Neural progenitor cell (in vitro differentiated cells): ENCODE measurements around the gene GSG1L. TPM values are rescaled to one million over a fixed set of nuclear protein-coding genes. Genes with fewer than 3 reads are reported as not detected.

Experiments
- DNase-seq: peaks from one replicate; pipeline ENCODE4 v3.0.0-alpha.2; 2016; ENCODE audit warnings: low spot score
- H2AFZ ChIP-seq: fragments of 200-600 bp; sonication (generic); replicated peaks from 2 replicates; pipeline ENCODE4 v1.6.1; 2016; ENCODE audit warnings: antibody characterized with exemption
- H3F3A ChIP-seq: fragments of 200-600 bp; sonication (generic); 2 replicates; pipeline ENCODE4 v1.6.1; 2016; ENCODE audit warnings: antibody characterized with exemption, low read depth
- H3K27ac ChIP-seq: fragments of 200-600 bp; sonication (generic); 2 replicates; pipeline ENCODE4 v1.5.1; 2016; ENCODE audit warnings: mild to moderate bottlenecking
- H3K27me3 ChIP-seq: fragments of 200-600 bp; sonication (generic); 2 replicates; pipeline ENCODE4 v1.6.1; 2016; ENCODE audit warnings: mild to moderate bottlenecking, moderate library complexity
- H3K36me3 ChIP-seq: fragments of 200-600 bp; sonication (generic); 2 replicates; pipeline ENCODE4 v1.5.1; 2016
- H3K4me1 ChIP-seq: fragments of 200-600 bp; sonication (generic); 2 replicates; pipeline ENCODE4 v1.6.1; 2016; ENCODE audit warnings: mixed run types
- H3K4me2 ChIP-seq: fragments of 200-600 bp; sonication (generic); 2 replicates; pipeline ENCODE4 v1.6.1; 2016
- H3K4me3 ChIP-seq: fragments of 200-600 bp; sonication (generic); 2 replicates; pipeline ENCODE4 v1.5.1; 2016
- H3K79me2 ChIP-seq: fragments of 200-600 bp; sonication (generic); 2 replicates; pipeline ENCODE4 v1.6.1; 2016; ENCODE audit warnings: low read depth
- H3K9ac ChIP-seq: fragments of 200-600 bp; sonication (generic); 2 replicates; pipeline ENCODE4 v1.6.1; 2016
- H3K9me3 ChIP-seq: fragments of 200-600 bp; sonication (generic); 2 replicates; pipeline ENCODE4 v1.5.1; 2016; ENCODE audit warnings: low read depth
- H4K20me1 ChIP-seq: fragments of 200-600 bp; sonication (generic); 2 replicates; pipeline ENCODE4 v1.6.1; 2016; ENCODE audit warnings: low read depth
- H3K27ac Mint-ChIP-seq: 3 replicates; pipeline ENCODE4 v1.8.0; 2021; ENCODE audit warnings: mixed read lengths
- H3K27me3 Mint-ChIP-seq: 2 replicates; pipeline ENCODE4 v1.8.0; 2022; ENCODE audit warnings: low read depth, mild to moderate bottlenecking, inconsistent platforms, moderate library complexity, mixed read lengths; ENCODE audit not compliant: insufficient read depth
- H3K36me3 Mint-ChIP-seq: 3 replicates; pipeline ENCODE4 v1.8.0; 2021; ENCODE audit warnings: mixed read lengths
- H3K4me1 Mint-ChIP-seq: 3 replicates; pipeline ENCODE4 v1.8.0; 2021; ENCODE audit warnings: mixed read lengths
- H3K4me3 Mint-ChIP-seq: 3 replicates; pipeline ENCODE4 v1.8.0; 2021; ENCODE audit warnings: mild to moderate bottlenecking, moderate library complexity, mixed read lengths
- H3K9me3 Mint-ChIP-seq: 3 replicates; pipeline ENCODE4 v1.8.0; 2020; ENCODE audit warnings: mixed read lengths
- CTCF ChIP-seq: fragments of 200-600 bp; sonication (generic); IDR thresholded peaks from 2 replicates; pipeline ENCODE4 v1.5.1; 2017; ENCODE audit warnings: antibody characterized with exemption, mild to moderate bottlenecking
- EZH2 ChIP-seq: fragments of 200-600 bp; sonication (generic); IDR thresholded peaks from 2 replicates; pipeline ENCODE4 v1.6.1; 2017; ENCODE audit warnings: antibody characterized with exemption, mild to moderate bottlenecking, moderate library complexity
- EZH2phosphoT487 ChIP-seq: fragments of 200-600 bp; sonication (generic); IDR thresholded peaks from 2 replicates; pipeline ENCODE4 v1.6.1; 2017; ENCODE audit warnings: antibody characterized with exemption
- total RNA-seq: library from RNA; depleted of rRNA; stranded (reverse); fragments of >200 nt; gene quantifications from 2 replicates; pipeline ENCODE4 v1.2.3, GENCODE V29; 2015; ENCODE audit warnings: low replicate concordance

Gene GSG1L
- total RNA-seq, 1 donor from 2014 or later, result not detected

- peaks cover 26% of the 10 kb centered on the region for H3K27me3 Mint-ChIP-seq
- Histone ChIP-seq H4K20me1 (peaks cover 15% of the 10 kb centered on the region), H3K4me2 (no peak overlapping the region), H3K4me3 (no peak overlapping the region), H3K36me3 (no peaks in the 10 kb centered on the region), H3K79me2 (no peaks in the 10 kb centered on the region), H2AFZ (no peak overlapping the region), H3K4me1 (no peaks in the 10 kb centered on the region), H3K9me3 (no peaks in the 10 kb centered on the region), H3F3A (peaks cover 14% of the 10 kb centered on the region), H3K9ac (no peak overlapping the region), H3K27me3 (peaks cover 4% of the 10 kb centered on the region), H3K27ac (no peak overlapping the region)
- H3K4me3 Mint-ChIP-seq, result no peak overlapping the region
- H3K9me3 Mint-ChIP-seq, result peaks cover 2% of the 10 kb centered on the region
- no peak for TF ChIP-seq CTCF
- no peak for TF ChIP-seq EZH2
- TF ChIP-seq EZH2phosphoT487, result no peak
- H3K36me3 Mint-ChIP-seq, result no peaks in the 10 kb centered on the region
- no peak for DNase-seq
- H3K27ac Mint-ChIP-seq, result no peak overlapping the region
- peaks cover 25% of the 10 kb centered on the region for H3K4me1 Mint-ChIP-seq
Measured at GRCh38 chr16:27917949-27918348, 145.6 kb downstream of the GSG1L start.

- H3K4me3 ChIP-seq, result no peak overlapping the region
- no peak for TF ChIP-seq EZH2
- TF ChIP-seq CTCF, result no peak
- no peak for TF ChIP-seq EZH2phosphoT487
- peaks cover 9% of the 10 kb centered on the region for H3K4me1 Mint-ChIP-seq
- no peak overlapping the region for H3K4me2 ChIP-seq
- no peaks in the 10 kb centered on the region for H3K79me2 ChIP-seq
- H3K36me3 Mint-ChIP-seq, result no peaks in the 10 kb centered on the region
- peaks cover 2% of the 10 kb centered on the region for H3K9me3 Mint-ChIP-seq
- H4K20me1 ChIP-seq, result no peaks in the 10 kb centered on the region
- H2AFZ ChIP-seq, result no peak overlapping the region
- H3K27me3 Mint-ChIP-seq, result peaks cover 13% of the 10 kb centered on the region
- H3K27ac Mint-ChIP-seq, result no peak overlapping the region
- H3F3A ChIP-seq, result no peaks in the 10 kb centered on the region
- DNase-seq, result no peak
- no peaks in the 10 kb centered on the region for H3K27me3 ChIP-seq
- no peaks in the 10 kb centered on the region for H3K36me3 ChIP-seq
- no peaks in the 10 kb centered on the region for H3K4me1 ChIP-seq
- H3K9ac ChIP-seq, result no peak overlapping the region
- peak overlapping the region; percentile 8 for H3K4me3 Mint-ChIP-seq
- H3K27ac ChIP-seq, result no peak overlapping the region
- no peaks in the 10 kb centered on the region for H3K9me3 ChIP-seq
Measured at GRCh38 chr16:27911486-27911885, 152.0 kb downstream of the GSG1L start.

- Histone ChIP-seq H3K27ac (no peak overlapping the region), H3K9ac (no peak overlapping the region), H3K79me2 (no peaks in the 10 kb centered on the region), H3F3A (no peaks in the 10 kb centered on the region), H3K4me2 (no peak overlapping the region), H3K9me3 (no peaks in the 10 kb centered on the region), H4K20me1 (no peaks in the 10 kb centered on the region), H2AFZ (no peak overlapping the region), H3K4me1 (no peaks in the 10 kb centered on the region), H3K4me3 (no peak overlapping the region), H3K36me3 (no peaks in the 10 kb centered on the region), H3K27me3 (no peaks in the 10 kb centered on the region)
- H3K9me3 Mint-ChIP-seq, result peaks cover 3% of the 10 kb centered on the region
- H3K36me3 Mint-ChIP-seq, result no peaks in the 10 kb centered on the region
- DNase-seq, result no peak
- no peak overlapping the region for H3K27ac Mint-ChIP-seq
- peaks cover 8% of the 10 kb centered on the region for H3K27me3 Mint-ChIP-seq
- TF ChIP-seq EZH2 (no peak), EZH2phosphoT487 (no peak), CTCF (no peak)
- H3K4me1 Mint-ChIP-seq, result peaks cover 11% of the 10 kb centered on the region
- no peak overlapping the region for H3K4me3 Mint-ChIP-seq
Measured at GRCh38 chr16:27907457-27907972, 156.0 kb downstream of the GSG1L start.
